Measurements from ENCODE around the gene EEF1AKMT4. TPM values are rescaled to one million over a fixed set of nuclear protein-coding genes. Genes with fewer than 3 reads are reported as not detected.

The EEF1AKMT4 gene
- total and polyA plus RNA-seq, 2 donors: 1.7 to 2.6 TPM

GRCh38 chr3:184240384-184241140 lies 8.9 kb upstream of the EEF1AKMT4 start:
- no peak overlapping the region for H3K4me3 ChIP-seq (ENCODE audit: low read depth, low read length)
- peaks cover 3% of the 10 kb centered on the region for H3K36me3 ChIP-seq (ENCODE audit: insufficient read depth)
- no peak for DNase-seq (ENCODE audit: extremely low spot score)
- WGBS: 75% methylated on average over 4 of the region's 4 CpGs
- H3K4me1 ChIP-seq (ENCODE audit: insufficient read depth): no peaks in the 10 kb centered on the region
- H3K27ac ChIP-seq (ENCODE audit: low read depth): no peak overlapping the region

DNA sequence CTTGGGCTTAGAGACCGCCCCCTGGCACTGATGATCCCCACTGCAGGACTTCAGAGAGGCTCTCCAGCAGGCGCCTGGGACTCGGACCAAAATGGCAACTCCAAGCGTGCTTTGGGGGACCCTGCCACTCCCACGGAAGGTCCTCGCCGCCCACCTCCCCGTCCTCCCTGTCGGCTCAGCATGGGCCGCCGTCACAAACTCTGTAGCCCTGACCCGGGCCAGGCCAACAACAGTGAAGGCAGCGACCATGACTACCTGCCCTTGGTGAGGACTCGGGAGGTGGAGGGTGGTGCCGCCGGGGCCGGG lies 8.4 kb upstream of the EEF1AKMT4 start:
- H3K27ac ChIP-seq (ENCODE audit: low read depth): no peak overlapping the region
- no peak overlapping the region for H3K4me3 ChIP-seq (ENCODE audit: low read depth, low read length)
- no peak for DNase-seq (ENCODE audit: extremely low spot score)
- 26% methylated on average over 17 of the region's 17 CpGs for WGBS
- H3K4me1 ChIP-seq (ENCODE audit: insufficient read depth): no peaks in the 10 kb centered on the region
- peaks cover 3% of the 10 kb centered on the region for H3K36me3 ChIP-seq (ENCODE audit: insufficient read depth)

DNA sequence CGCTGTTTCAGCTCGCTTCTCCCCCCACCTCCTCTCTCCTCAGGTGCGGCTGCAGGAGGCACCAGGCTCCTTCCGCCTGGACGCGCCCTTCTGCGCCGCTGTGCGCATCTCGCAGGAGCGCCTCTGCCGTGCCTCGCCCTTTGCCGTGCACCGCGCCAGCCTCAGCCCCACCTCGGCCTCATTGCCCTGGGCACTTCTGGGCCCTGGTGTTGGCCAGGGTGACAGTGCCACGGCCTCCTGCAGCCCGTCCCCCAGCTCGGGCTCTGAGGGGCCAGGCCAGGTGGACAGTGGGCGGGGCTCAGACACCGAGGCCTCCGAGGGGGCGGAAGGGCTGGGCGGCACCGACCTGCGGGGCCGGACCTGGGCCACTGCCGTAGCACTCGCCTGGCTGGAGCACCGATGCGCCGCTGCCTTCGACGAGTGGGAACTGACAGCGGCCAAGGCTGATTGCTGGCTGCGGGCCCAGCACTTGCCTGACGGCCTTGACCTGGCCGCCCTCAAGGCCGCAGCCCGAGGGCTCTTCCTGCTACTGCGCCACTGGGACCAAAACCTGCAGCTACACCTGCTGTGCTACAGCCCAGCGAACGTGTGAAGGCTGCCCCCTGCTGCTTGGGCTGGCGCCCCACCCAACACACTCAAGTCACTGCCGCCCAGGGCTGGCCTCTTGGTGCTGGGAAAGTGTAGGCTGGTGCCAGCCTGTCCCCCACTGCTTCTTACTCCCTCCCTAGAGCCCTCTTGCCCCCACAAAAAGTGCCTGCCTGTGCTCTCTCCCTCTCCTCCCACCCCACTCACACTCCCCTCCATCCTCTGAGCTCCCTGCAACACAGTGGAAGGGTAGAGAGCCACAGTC lies 7.8 kb upstream of the EEF1AKMT4 start:
- no peak for DNase-seq (ENCODE audit: extremely low spot score)
- no peak overlapping the region for H3K4me3 ChIP-seq (ENCODE audit: low read depth, low read length)
- no peaks in the 10 kb centered on the region for H3K4me1 ChIP-seq (ENCODE audit: insufficient read depth)
- peaks cover 3% of the 10 kb centered on the region for H3K36me3 ChIP-seq (ENCODE audit: insufficient read depth)
- H3K27ac ChIP-seq (ENCODE audit: low read depth): no peak overlapping the region
- 20% methylated on average over 46 of the region's 46 CpGs for WGBS

- Histone ChIP-seq H3K4me1 (ENCODE audit: insufficient read depth) (no peaks in the 10 kb centered on the region), H3K4me3 (ENCODE audit: low read depth, low read length) (no peak overlapping the region), H3K27ac (ENCODE audit: low read depth) (no peak overlapping the region), H3K36me3 (ENCODE audit: insufficient read depth) (peaks cover 3% of the 10 kb centered on the region)
- DNase-seq (ENCODE audit: extremely low spot score): no peak
- 82% methylated on average over 5 of the region's 5 CpGs for WGBS
Measured at GRCh38 chr3:184242297-184242685, 7.2 kb upstream of the EEF1AKMT4 start.

DNA sequence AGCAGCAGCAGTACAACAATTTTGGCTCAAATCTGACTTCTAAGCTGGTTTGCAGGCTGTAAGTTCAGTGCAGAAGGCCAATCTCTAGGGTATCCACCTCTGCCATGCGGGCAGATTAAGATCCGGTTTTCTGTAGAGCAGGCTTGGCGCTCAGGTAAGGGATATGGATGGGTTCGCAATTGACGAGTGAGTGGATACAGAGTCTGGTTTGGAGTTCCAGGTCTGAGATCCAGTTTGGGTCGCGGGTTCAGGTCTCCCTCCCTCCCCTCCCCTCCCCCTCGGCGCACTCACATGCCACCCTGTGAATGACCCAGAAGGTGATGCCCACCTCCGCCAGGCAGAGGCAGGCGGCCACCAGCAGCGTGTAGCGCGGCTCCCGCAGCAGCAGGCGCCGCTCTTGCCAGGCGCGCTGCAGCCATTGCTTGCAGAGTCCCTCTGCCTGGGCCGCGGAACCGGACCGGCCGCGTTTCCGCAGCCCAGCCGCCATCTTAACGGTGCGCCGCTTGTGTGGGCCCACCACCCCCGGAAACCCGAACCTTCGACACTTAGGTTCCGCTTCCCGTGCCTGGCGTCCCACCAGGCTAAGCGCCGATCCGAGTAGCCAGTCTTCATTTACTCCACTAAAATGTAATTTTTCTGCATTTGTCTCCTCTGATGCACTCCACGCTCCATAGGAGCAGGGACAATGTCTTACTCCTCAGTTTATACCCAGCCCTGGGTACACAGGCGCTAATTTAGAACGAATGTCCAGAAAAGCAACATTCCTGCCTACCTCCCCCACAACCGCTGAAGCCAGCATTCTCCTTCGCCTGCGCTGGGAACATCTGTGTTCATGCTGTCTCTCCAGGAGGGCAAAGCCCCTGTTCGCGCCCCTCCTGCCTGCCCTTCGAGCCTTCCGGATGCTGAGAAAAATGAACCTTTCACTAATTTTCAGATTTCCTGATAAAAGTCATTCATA lies 739 bp upstream of the EEF1AKMT4 start, which contains the start of gene ALG3:
ALG3 (minus strand) TSS at position 509 of the 958 bp plus-strand sequence; CDS start at position 487, 22 bp downstream.
- peaks cover 3% of the 10 kb centered on the region for H3K36me3 ChIP-seq (ENCODE audit: insufficient read depth)
- peak; percentile 50 for DNase-seq (ENCODE audit: extremely low spot score)
- peak within 1 kb of the TSS; percentile 63 for H3K27ac ChIP-seq (ENCODE audit: low read depth)
- H3K4me1 ChIP-seq (ENCODE audit: insufficient read depth): no peaks in the 10 kb centered on the region
- peak within 1 kb of the TSS; percentile 86 for H3K4me3 ChIP-seq (ENCODE audit: low read depth, low read length)
- under 1% methylated on average over 49 of the region's 49 CpGs for WGBS

- H3K4me1 ChIP-seq (ENCODE audit: insufficient read depth): no peaks in the 10 kb centered on the region
- 13% methylated on average over 20 of the region's 20 CpGs for WGBS
- peak overlapping the region; percentile 86 for H3K4me3 ChIP-seq (ENCODE audit: low read depth, low read length)
- no peak overlapping the region for H3K27ac ChIP-seq (ENCODE audit: low read depth)
- H3K36me3 ChIP-seq (ENCODE audit: insufficient read depth): no peaks in the 10 kb centered on the region
- peak; percentile 39 for DNase-seq (ENCODE audit: extremely low spot score)
Measured at GRCh38 chr3:184250167-184250828, 826 bp downstream of the EEF1AKMT4 start.

- no peak overlapping the region for H3K27ac ChIP-seq (ENCODE audit: low read depth)
- WGBS: 90% methylated on average over 3 of the region's 3 CpGs
- no peak overlapping the region for H3K4me3 ChIP-seq (ENCODE audit: low read depth, low read length)
- H3K36me3 ChIP-seq (ENCODE audit: insufficient read depth): no peaks in the 10 kb centered on the region
- DNase-seq (ENCODE audit: extremely low spot score): no peak
- H3K4me1 ChIP-seq (ENCODE audit: insufficient read depth): no peaks in the 10 kb centered on the region
Measured at GRCh38 chr3:184255291-184256039, 6.0 kb downstream of the EEF1AKMT4 start.

- no peaks in the 10 kb centered on the region for H3K36me3 ChIP-seq (ENCODE audit: insufficient read depth)
- no peaks in the 10 kb centered on the region for H3K4me1 ChIP-seq (ENCODE audit: insufficient read depth)
- WGBS: 90% methylated on average over 23 of the region's 23 CpGs
- DNase-seq (ENCODE audit: extremely low spot score): no peak
- H3K4me3 ChIP-seq (ENCODE audit: low read depth, low read length): no peak overlapping the region
- H3K27ac ChIP-seq (ENCODE audit: low read depth): no peak overlapping the region
Measured at GRCh38 chr3:184257083-184257915, 7.8 kb downstream of the EEF1AKMT4 start.

GRCh38 chr3:184258926-184259325 lies 9.5 kb downstream of the EEF1AKMT4 start:
- H3K36me3 ChIP-seq (ENCODE audit: insufficient read depth): no peaks in the 10 kb centered on the region
- H3K4me3 ChIP-seq (ENCODE audit: low read depth, low read length): no peak overlapping the region
- no peak for DNase-seq (ENCODE audit: extremely low spot score)
- H3K4me1 ChIP-seq (ENCODE audit: insufficient read depth): no peaks in the 10 kb centered on the region
- 88% methylated on average over 5 of the region's 5 CpGs for WGBS
- H3K27ac ChIP-seq (ENCODE audit: low read depth): no peak overlapping the region

- no peak for DNase-seq (ENCODE audit: extremely low spot score)
- Histone ChIP-seq H3K27ac (ENCODE audit: low read depth) (no peak overlapping the region), H3K4me3 (ENCODE audit: low read depth, low read length) (peak overlapping the region; percentile 9), H3K36me3 (ENCODE audit: insufficient read depth) (no peaks in the 10 kb centered on the region), H3K4me1 (ENCODE audit: insufficient read depth) (no peaks in the 10 kb centered on the region)
- 11% methylated on average over 28 of the region's 28 CpGs for WGBS
Measured at GRCh38 chr3:184259396-184259877, 10.0 kb downstream of the EEF1AKMT4 start.

DNA sequence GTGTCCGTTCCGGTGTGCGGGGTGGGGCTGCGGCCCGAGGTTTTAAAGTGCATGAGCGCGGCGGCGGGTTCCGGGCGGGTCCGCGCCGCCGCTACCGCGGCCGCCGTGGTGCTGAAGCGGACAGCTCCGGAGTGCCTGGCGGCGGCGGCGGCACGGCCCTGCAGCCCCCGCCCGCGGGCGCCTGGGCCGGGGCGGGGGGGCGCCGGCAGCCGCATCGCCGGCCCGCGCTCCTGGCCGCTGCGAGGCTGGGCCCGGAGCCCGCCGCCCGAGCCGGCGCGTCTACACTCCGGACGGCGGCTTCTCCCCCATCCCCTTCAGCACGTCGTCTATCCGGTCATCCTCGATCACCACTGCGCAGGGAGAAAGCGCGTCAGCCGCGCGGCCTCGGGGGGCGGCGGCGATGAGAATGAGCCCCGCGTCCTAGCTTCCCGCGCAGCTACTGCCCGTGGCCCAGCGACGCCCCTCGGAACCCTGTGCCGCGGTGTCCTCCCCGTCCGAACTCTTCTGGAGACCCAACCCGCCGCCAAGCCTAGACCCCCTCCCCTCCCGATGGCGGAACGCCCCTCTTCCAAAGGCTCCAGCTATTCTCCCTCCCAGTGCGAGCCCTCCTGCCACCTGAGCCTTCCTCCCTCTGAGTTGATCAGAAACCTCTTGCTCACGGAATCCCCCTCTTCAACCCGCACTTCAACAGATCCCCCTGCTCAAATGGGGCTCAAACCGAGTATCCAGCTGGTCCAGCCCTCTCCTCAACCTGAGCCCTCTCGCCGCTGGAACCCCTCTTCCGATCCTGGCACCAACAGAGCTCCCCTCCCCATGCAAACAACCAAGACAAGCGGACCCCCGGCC lies 10.6 kb downstream of the EEF1AKMT4 start:
- H3K4me1 ChIP-seq (ENCODE audit: insufficient read depth): no peaks in the 10 kb centered on the region
- H3K27ac ChIP-seq (ENCODE audit: low read depth): no peak overlapping the region
- DNase-seq (ENCODE audit: extremely low spot score): no peak
- peak overlapping the region; percentile 26 for H3K4me3 ChIP-seq (ENCODE audit: low read depth, low read length)
- H3K36me3 ChIP-seq (ENCODE audit: insufficient read depth): no peaks in the 10 kb centered on the region
- under 1% methylated on average over 91 of the region's 91 CpGs for WGBS
